ENCODE data around the gene ACAP3. TPM values are rescaled to one million over a fixed set of nuclear protein-coding genes. Genes with fewer than 3 reads are reported as not detected.

Gene ACAP3
- polyA plus RNA-seq, 4 donors: 28.6 to 71.1 (median 50.6) TPM

GRCh38 chr1:1345860-1346500 lies 38.2 kb upstream of the ACAP3 start:
- peak overlapping the region in 1 of 3 donors; percentile 12 for H3K4me3 ChIP-seq (ENCODE audit: low read depth in 1 of 3, low read length in 3 of 3)
- WGBS, 3 donors: 65 to 75% (median 68%) methylated on average over 9 to 12 of the region's 12 CpGs
- H3K36me3 ChIP-seq (ENCODE audit: control insufficient read depth in 3 of 3, insufficient read depth in 2 of 3, low read depth in 1 of 3, low read length in 3 of 3): peaks cover 0 to 51% (median 2%) of the 10 kb centered on the region in 3 donors
- no peaks in the 10 kb centered on the region for H3K27me3 ChIP-seq (ENCODE audit: control insufficient read depth in 3 of 3, insufficient read depth in 3 of 3, low read length in 3 of 3)
- no peak for DNase-seq
- no peak for FAIRE-seq
- peak overlapping the region in 1 of 3 donors; percentile 65 for H3K27ac ChIP-seq (ENCODE audit: low read depth in 1 of 3, low read length in 2 of 3)
- no peaks in the 10 kb centered on the region for H3K9me3 ChIP-seq (ENCODE audit: control insufficient read depth in 2 of 2, insufficient read depth in 1 of 2, low read depth in 1 of 2, low read length in 1 of 2)
- H3K4me1 ChIP-seq (ENCODE audit: control insufficient read depth in 3 of 3, insufficient read depth in 2 of 3, low read depth in 1 of 3, low read length in 2 of 3): peaks cover 2 to 38% (median 10%) of the 10 kb centered on the region in 3 donors

- H3K4me1 ChIP-seq (ENCODE audit: control insufficient read depth in 3 of 3, insufficient read depth in 2 of 3, low read depth in 1 of 3, low read length in 2 of 3): peaks cover 2 to 38% (median 10%) of the 10 kb centered on the region in 3 donors
- no peaks in the 10 kb centered on the region for H3K27me3 ChIP-seq (ENCODE audit: control insufficient read depth in 3 of 3, insufficient read depth in 3 of 3, low read length in 3 of 3)
- H3K36me3 ChIP-seq (ENCODE audit: control insufficient read depth in 3 of 3, insufficient read depth in 2 of 3, low read depth in 1 of 3, low read length in 3 of 3): peaks cover 1 to 57% (median 2%) of the 10 kb centered on the region in 3 donors
- no peak for DNase-seq
- H3K27ac ChIP-seq (ENCODE audit: low read depth in 1 of 3, low read length in 2 of 3): peak overlapping the region in 2 of 3 donors; percentile 65 to 71
- H3K4me3 ChIP-seq (ENCODE audit: low read depth in 1 of 3, low read length in 3 of 3): peak overlapping the region in 1 of 3 donors; percentile 12
- FAIRE-seq: no peak
- WGBS, 3 donors: 50 to 74% (median 65%) methylated on average over 16 of the region's 16 CpGs
- no peaks in the 10 kb centered on the region for H3K9me3 ChIP-seq (ENCODE audit: control insufficient read depth in 2 of 2, insufficient read depth in 1 of 2, low read depth in 1 of 2, low read length in 1 of 2)
Observed at GRCh38 chr1:1345384-1345783, 37.7 kb upstream of the ACAP3 start.

- WGBS, 3 donors: 54 to 61% (median 56%) methylated on average over 13 to 15 of the region's 15 CpGs
- Histone ChIP-seq H3K27me3 (ENCODE audit: control insufficient read depth in 3 of 3, insufficient read depth in 3 of 3, low read length in 3 of 3) (no peaks in the 10 kb centered on the region), H3K36me3 (ENCODE audit: control insufficient read depth in 3 of 3, insufficient read depth in 2 of 3, low read depth in 1 of 3, low read length in 3 of 3) (peaks cover 2 to 63% (median 5%) of the 10 kb centered on the region in 3 donors), H3K4me3 (ENCODE audit: low read depth in 1 of 3, low read length in 3 of 3) (no peak overlapping the region), H3K4me1 (ENCODE audit: control insufficient read depth in 3 of 3, insufficient read depth in 2 of 3, low read depth in 1 of 3, low read length in 2 of 3) (peaks cover 2 to 38% (median 10%) of the 10 kb centered on the region in 3 donors), H3K27ac (ENCODE audit: low read depth in 1 of 3, low read length in 2 of 3) (peak overlapping the region in 2 of 3 donors; percentile 71 to 83), H3K9me3 (ENCODE audit: control insufficient read depth in 2 of 2, insufficient read depth in 1 of 2, low read depth in 1 of 2, low read length in 1 of 2) (no peaks in the 10 kb centered on the region)
- FAIRE-seq (no peak), DNase-seq (peak in 1 of 2 donors; percentile 90)
Observed at GRCh38 chr1:1344655-1345361, 37.1 kb upstream of the ACAP3 start.

GRCh38 chr1:1343811-1344421 lies 36.2 kb upstream of the ACAP3 start:
- H3K4me3 ChIP-seq (ENCODE audit: low read depth in 1 of 3, low read length in 3 of 3): no peak overlapping the region
- 73 to 87% (median 81%) methylated on average over 23 to 24 of the region's 24 CpGs for WGBS, 3 donors
- no peaks in the 10 kb centered on the region for H3K9me3 ChIP-seq (ENCODE audit: control insufficient read depth in 2 of 2, insufficient read depth in 1 of 2, low read depth in 1 of 2, low read length in 1 of 2)
- DNase-seq (no peak), FAIRE-seq (no peak)
- peak overlapping the region in 2 of 3 donors; percentile 37 to 83 for H3K27ac ChIP-seq (ENCODE audit: low read depth in 1 of 3, low read length in 2 of 3)
- H3K4me1 ChIP-seq (ENCODE audit: control insufficient read depth in 3 of 3, insufficient read depth in 2 of 3, low read depth in 1 of 3, low read length in 2 of 3): peaks cover 2 to 38% (median 10%) of the 10 kb centered on the region in 3 donors
- no peaks in the 10 kb centered on the region for H3K27me3 ChIP-seq (ENCODE audit: control insufficient read depth in 3 of 3, insufficient read depth in 3 of 3, low read length in 3 of 3)
- H3K36me3 ChIP-seq (ENCODE audit: control insufficient read depth in 3 of 3, insufficient read depth in 2 of 3, low read depth in 1 of 3, low read length in 3 of 3): peaks cover 2 to 72% (median 5%) of the 10 kb centered on the region in 3 donors

GRCh38 chr1:1342584-1343115 lies 34.9 kb upstream of the ACAP3 start:
- FAIRE-seq (no peak), DNase-seq (no peak)
- H3K4me3 ChIP-seq (ENCODE audit: low read depth in 1 of 3, low read length in 3 of 3): no peak overlapping the region
- no peaks in the 10 kb centered on the region for H3K27me3 ChIP-seq (ENCODE audit: control insufficient read depth in 3 of 3, insufficient read depth in 3 of 3, low read length in 3 of 3)
- H3K4me1 ChIP-seq (ENCODE audit: control insufficient read depth in 3 of 3, insufficient read depth in 2 of 3, low read depth in 1 of 3, low read length in 2 of 3): peaks cover 2 to 34% (median 10%) of the 10 kb centered on the region in 3 donors
- H3K9me3 ChIP-seq (ENCODE audit: control insufficient read depth in 2 of 2, insufficient read depth in 1 of 2, low read depth in 1 of 2, low read length in 1 of 2): no peaks in the 10 kb centered on the region
- WGBS, 3 donors: 86 to 89% (median 88%) methylated on average over 15 to 18 of the region's 18 CpGs
- peaks cover 2 to 85% (median 15%) of the 10 kb centered on the region in 3 donors for H3K36me3 ChIP-seq (ENCODE audit: control insufficient read depth in 3 of 3, insufficient read depth in 2 of 3, low read depth in 1 of 3, low read length in 3 of 3)
- H3K27ac ChIP-seq (ENCODE audit: low read depth in 1 of 3, low read length in 2 of 3): no peak overlapping the region

GRCh38 chr1:1342061-1342562 lies 34.4 kb upstream of the ACAP3 start:
- DNase-seq (no peak), FAIRE-seq (no peak)
- no peaks in the 10 kb centered on the region for H3K9me3 ChIP-seq (ENCODE audit: control insufficient read depth in 2 of 2, insufficient read depth in 1 of 2, low read depth in 1 of 2, low read length in 1 of 2)
- 91 to 95% (median 95%) methylated on average over 22 to 28 of the region's 28 CpGs for WGBS, 3 donors
- H3K36me3 ChIP-seq (ENCODE audit: control insufficient read depth in 3 of 3, insufficient read depth in 2 of 3, low read depth in 1 of 3, low read length in 3 of 3): peaks cover 2 to 89% (median 15%) of the 10 kb centered on the region in 3 donors
- H3K27me3 ChIP-seq (ENCODE audit: control insufficient read depth in 3 of 3, insufficient read depth in 3 of 3, low read length in 3 of 3): no peaks in the 10 kb centered on the region
- H3K27ac ChIP-seq (ENCODE audit: low read depth in 1 of 3, low read length in 2 of 3): no peak overlapping the region
- H3K4me3 ChIP-seq (ENCODE audit: low read depth in 1 of 3, low read length in 3 of 3): no peak overlapping the region
- H3K4me1 ChIP-seq (ENCODE audit: control insufficient read depth in 3 of 3, insufficient read depth in 2 of 3, low read depth in 1 of 3, low read length in 2 of 3): peaks cover 2 to 34% (median 10%) of the 10 kb centered on the region in 3 donors

- Histone ChIP-seq H3K27ac (ENCODE audit: low read depth in 1 of 3, low read length in 2 of 3) (no peak overlapping the region), H3K27me3 (ENCODE audit: control insufficient read depth in 3 of 3, insufficient read depth in 3 of 3, low read length in 3 of 3) (no peaks in the 10 kb centered on the region), H3K4me3 (ENCODE audit: low read depth in 1 of 3, low read length in 3 of 3) (no peak overlapping the region), H3K9me3 (ENCODE audit: control insufficient read depth in 2 of 2, insufficient read depth in 1 of 2, low read depth in 1 of 2, low read length in 1 of 2) (no peaks in the 10 kb centered on the region), H3K36me3 (ENCODE audit: control insufficient read depth in 3 of 3, insufficient read depth in 2 of 3, low read depth in 1 of 3, low read length in 3 of 3) (peaks cover 2 to 89% (median 15%) of the 10 kb centered on the region in 3 donors), H3K4me1 (ENCODE audit: control insufficient read depth in 3 of 3, insufficient read depth in 2 of 3, low read depth in 1 of 3, low read length in 2 of 3) (peaks cover 2 to 29% (median 10%) of the 10 kb centered on the region in 3 donors)
- FAIRE-seq (no peak), DNase-seq (no peak)
- 92 to 93% (median 93%) methylated on average over 12 to 17 of the region's 17 CpGs for WGBS, 3 donors
Observed at GRCh38 chr1:1341549-1342021, 33.9 kb upstream of the ACAP3 start.
